ENCODE results near the gene LEF1.

The LEF1 gene

DNA sequence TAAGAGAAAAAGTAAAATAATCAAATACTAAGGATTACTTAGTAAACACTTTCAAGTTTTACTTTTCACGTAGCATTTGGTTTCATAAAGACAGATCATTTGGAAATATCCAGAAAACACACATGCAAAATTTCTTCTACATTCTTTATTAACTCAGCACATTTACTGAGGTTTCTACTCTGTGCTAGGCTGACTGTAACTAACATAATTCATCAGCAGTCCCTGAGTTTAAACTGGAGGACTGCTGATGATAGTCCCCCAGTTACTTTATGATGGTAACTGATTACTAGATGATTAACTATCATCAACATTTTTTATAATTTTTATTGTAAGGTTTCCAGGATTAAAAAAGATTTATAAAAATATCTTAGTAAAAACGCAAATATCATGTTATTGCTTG, 12.3 kb downstream of the LEF1 start:
- FAIRE-seq: no peak
- no peak for DNase-seq (ENCODE audit: insufficient read length, low spot score)
- TF ChIP-seq POLR2A (IDR thresholded peaks at IDR 0.05; ENCODE audit: low read depth, low read length): no peak
- no peak for TF ChIP-seq POU2F2 (IDR thresholded peaks at IDR 0.05; ENCODE audit: low read depth, low read length)
- no peak for TF ChIP-seq POLR2AphosphoS5 (IDR thresholded peaks at IDR 0.05; ENCODE audit: low read depth, low read length)
- TF ChIP-seq TAF1 (IDR thresholded peaks at IDR 0.05; ENCODE audit: low read depth, low read length): no peak
- no peak for TF ChIP-seq PAX5 (IDR thresholded peaks at IDR 0.05; ENCODE audit: insufficient read depth, low read length, severe bottlenecking)
- no peak for TF ChIP-seq SPI1 (IDR thresholded peaks at IDR 0.05; ENCODE audit: low read depth, low read length)

DNA sequence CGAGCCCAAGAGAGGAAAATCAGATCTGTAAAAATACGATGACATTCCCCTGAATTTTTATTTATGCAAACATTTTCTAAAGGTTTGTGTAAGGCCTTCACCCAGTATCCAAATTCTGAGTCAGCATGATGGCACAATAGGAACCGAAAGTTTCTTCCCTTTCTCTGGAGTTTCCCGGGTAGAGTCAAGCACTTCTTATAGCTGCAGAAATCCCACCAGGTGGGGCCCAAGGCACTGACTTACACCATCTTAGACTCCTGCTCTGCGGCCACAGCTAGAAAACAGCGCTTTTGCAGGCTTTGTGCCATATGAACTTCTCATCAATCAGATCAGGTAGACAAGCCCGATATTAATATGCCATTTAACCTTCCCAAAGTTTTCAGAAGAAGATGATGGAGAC, 13.4 kb downstream of the LEF1 start:
- DNase-seq (ENCODE audit: insufficient read length, low spot score) (no peak), FAIRE-seq (no peak)
- TF ChIP-seq POLR2AphosphoS5 (IDR thresholded peaks at IDR 0.05; ENCODE audit: low read depth, low read length): no peak
- no peak for TF ChIP-seq POLR2A (IDR thresholded peaks at IDR 0.05; ENCODE audit: low read depth, low read length)
- no peak for TF ChIP-seq POU2F2 (IDR thresholded peaks at IDR 0.05; ENCODE audit: low read depth, low read length)
- no peak for TF ChIP-seq SPI1 (IDR thresholded peaks at IDR 0.05; ENCODE audit: low read depth, low read length)
- TF ChIP-seq PAX5 (IDR thresholded peaks at IDR 0.05; ENCODE audit: insufficient read depth, low read length, severe bottlenecking): no peak

DNA sequence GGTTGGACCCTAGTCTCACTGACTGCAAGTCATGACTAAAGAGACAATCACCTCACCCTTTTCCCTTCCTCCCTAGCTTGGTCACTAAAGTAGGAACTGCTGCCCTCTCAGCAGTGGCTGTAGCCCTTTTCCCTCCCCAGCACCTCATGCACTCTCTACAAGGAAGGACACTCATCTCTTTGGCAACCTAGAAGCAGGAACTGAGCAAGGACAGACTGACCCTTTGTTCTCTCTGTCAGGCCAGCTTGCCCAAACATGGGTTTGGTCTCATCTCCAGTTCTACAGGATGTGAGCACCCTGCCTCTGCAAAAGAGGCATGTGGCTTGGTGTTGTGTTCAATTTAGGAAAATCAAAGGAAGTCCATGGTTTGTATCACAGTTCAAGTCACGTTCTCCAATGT, 15.8 kb downstream of the LEF1 start:
- TF ChIP-seq TAF1 (IDR thresholded peaks at IDR 0.05; ENCODE audit: low read depth, low read length) (no peak), SPI1 (IDR thresholded peaks at IDR 0.05; ENCODE audit: low read depth, low read length) (no peak), PAX5 (IDR thresholded peaks at IDR 0.05; ENCODE audit: insufficient read depth, low read length, severe bottlenecking) (no peak), POLR2A (IDR thresholded peaks at IDR 0.05; ENCODE audit: low read depth, low read length) (no peak), POLR2AphosphoS5 (IDR thresholded peaks at IDR 0.05; ENCODE audit: low read depth, low read length) (no peak), POU2F2 (IDR thresholded peaks at IDR 0.05; ENCODE audit: low read depth, low read length) (no peak)
- DNase-seq (ENCODE audit: insufficient read length, low spot score): no peak
- no peak for FAIRE-seq

DNA sequence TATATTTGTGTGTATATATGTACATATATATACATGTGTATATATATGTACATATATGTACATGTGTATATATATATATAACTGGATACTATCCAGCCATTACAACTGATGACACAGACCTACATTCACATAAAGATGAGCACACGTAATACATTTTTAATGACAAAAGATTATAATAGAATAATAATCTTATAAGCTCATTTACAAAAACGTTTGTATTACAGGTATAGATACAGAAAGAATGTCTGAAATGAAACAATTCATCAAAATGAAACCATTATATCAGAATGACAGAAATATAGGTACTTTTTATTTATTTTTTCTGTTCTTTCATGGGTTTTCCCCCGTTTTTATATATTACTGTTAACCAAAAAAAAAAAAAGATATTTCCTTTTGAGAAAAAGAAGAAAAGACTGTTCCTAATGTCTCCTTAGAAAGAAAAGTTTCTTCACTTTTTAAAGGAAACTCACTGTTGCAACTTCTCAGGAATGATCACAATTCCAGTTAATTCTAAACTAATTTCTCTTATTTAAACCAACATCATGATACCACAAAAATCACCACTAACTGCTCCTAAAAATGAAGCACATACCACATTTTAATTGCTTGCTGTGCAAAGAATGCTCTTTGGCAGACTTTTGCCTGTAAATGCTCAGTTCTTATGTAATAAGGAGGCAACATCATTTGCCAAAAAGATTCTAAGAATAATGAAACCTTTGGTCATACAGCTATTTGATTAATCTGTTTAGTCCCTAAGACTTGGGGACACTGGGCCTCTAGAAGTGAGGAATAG, 18.9 kb downstream of the LEF1 start:
- TF ChIP-seq PAX5 (IDR thresholded peaks at IDR 0.05; ENCODE audit: insufficient read depth, low read length, severe bottlenecking): no peak
- TF ChIP-seq POU2F2 (IDR thresholded peaks at IDR 0.05; ENCODE audit: low read depth, low read length): no peak
- TF ChIP-seq POLR2A (IDR thresholded peaks at IDR 0.05; ENCODE audit: low read depth, low read length): no peak
- TF ChIP-seq POLR2AphosphoS5 (IDR thresholded peaks at IDR 0.05; ENCODE audit: low read depth, low read length): no peak
- TF ChIP-seq SPI1 (IDR thresholded peaks at IDR 0.05; ENCODE audit: low read depth, low read length): no peak
- TF ChIP-seq TAF1 (IDR thresholded peaks at IDR 0.05; ENCODE audit: low read depth, low read length): no peak
- no peak for FAIRE-seq
- DNase-seq (ENCODE audit: insufficient read length, low spot score): no peak

DNA sequence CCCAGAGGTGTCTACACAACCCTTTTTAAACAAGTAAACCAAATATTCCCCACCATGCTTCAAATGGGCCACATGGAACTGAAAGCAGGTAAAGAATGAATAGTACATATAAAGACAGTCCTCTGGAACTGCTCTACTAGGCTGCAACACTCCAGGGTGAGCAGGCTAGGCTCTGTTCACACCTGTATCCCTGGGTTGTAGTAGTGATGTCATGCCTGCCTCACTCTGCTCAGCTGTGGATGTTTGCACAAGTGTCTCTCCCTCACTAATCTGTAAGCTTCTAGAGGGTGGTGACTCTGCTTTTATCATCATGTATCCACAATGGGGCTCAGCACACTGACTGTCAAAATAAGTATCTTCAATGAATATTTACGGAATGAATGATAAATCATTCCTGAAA, 20.4 kb downstream of the LEF1 start:
- no peak for FAIRE-seq
- no peak for TF ChIP-seq PAX5 (IDR thresholded peaks at IDR 0.05; ENCODE audit: insufficient read depth, low read length, severe bottlenecking)
- no peak for TF ChIP-seq POLR2A (IDR thresholded peaks at IDR 0.05; ENCODE audit: low read depth, low read length)
- TF ChIP-seq POU2F2 (IDR thresholded peaks at IDR 0.05; ENCODE audit: low read depth, low read length): no peak
- TF ChIP-seq POLR2AphosphoS5 (IDR thresholded peaks at IDR 0.05; ENCODE audit: low read depth, low read length): no peak
- no peak for TF ChIP-seq SPI1 (IDR thresholded peaks at IDR 0.05; ENCODE audit: low read depth, low read length)
- TF ChIP-seq TAF1 (IDR thresholded peaks at IDR 0.05; ENCODE audit: low read depth, low read length): no peak
- DNase-seq (ENCODE audit: insufficient read length, low spot score): no peak

DNA sequence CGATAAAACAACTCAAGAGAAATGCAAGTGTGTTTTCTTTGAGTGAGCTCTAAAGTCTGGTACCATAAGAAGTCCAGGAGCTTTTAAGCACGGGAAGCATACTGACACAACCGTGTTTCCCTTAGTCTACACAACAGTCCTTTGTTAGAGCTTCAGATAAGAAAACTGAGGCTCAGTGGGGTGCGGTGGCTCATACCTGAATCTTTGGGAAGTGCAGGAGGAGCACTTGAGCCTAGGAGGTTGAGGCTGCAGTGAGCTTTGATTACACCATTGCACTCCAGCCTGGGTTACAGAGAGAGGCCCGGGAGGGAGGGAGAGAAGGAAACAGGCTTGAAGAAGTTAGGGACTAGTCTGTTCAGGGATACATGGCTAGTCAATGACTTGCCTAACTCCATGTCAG, 21.9 kb downstream of the LEF1 start:
- TF ChIP-seq TAF1 (IDR thresholded peaks at IDR 0.05; ENCODE audit: low read depth, low read length): no peak
- no peak for TF ChIP-seq POLR2AphosphoS5 (IDR thresholded peaks at IDR 0.05; ENCODE audit: low read depth, low read length)
- no peak for TF ChIP-seq SPI1 (IDR thresholded peaks at IDR 0.05; ENCODE audit: low read depth, low read length)
- no peak for TF ChIP-seq POU2F2 (IDR thresholded peaks at IDR 0.05; ENCODE audit: low read depth, low read length)
- TF ChIP-seq POLR2A (IDR thresholded peaks at IDR 0.05; ENCODE audit: low read depth, low read length): no peak
- TF ChIP-seq PAX5 (IDR thresholded peaks at IDR 0.05; ENCODE audit: insufficient read depth, low read length, severe bottlenecking): no peak
- DNase-seq (ENCODE audit: insufficient read length, low spot score): no peak
- no peak for FAIRE-seq

DNA sequence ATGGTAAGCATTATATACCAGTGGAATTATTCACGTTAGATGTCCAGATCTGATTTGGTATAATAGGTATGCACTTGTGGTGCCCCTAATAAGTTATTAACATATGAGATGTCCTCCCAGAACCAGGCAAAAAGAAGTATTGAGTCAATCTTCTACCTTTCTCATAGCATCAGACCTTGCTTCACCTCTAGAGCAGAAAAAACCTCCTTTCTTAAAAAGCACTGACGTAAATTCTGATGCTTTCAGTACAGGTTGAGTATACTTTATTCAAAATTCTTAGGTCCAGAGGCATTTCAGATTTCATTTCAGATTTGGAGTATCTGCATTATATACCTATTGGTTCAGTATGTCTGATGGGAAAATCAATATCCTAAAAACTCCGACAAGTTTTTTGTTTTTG, 22.4 kb downstream of the LEF1 start:
- FAIRE-seq (no peak), DNase-seq (ENCODE audit: insufficient read length, low spot score) (no peak)
- TF ChIP-seq PAX5 (IDR thresholded peaks at IDR 0.05; ENCODE audit: insufficient read depth, low read length, severe bottlenecking): no peak
- TF ChIP-seq TAF1 (IDR thresholded peaks at IDR 0.05; ENCODE audit: low read depth, low read length): no peak
- no peak for TF ChIP-seq POLR2AphosphoS5 (IDR thresholded peaks at IDR 0.05; ENCODE audit: low read depth, low read length)
- TF ChIP-seq POU2F2 (IDR thresholded peaks at IDR 0.05; ENCODE audit: low read depth, low read length): no peak
- TF ChIP-seq POLR2A (IDR thresholded peaks at IDR 0.05; ENCODE audit: low read depth, low read length): no peak
- no peak for TF ChIP-seq SPI1 (IDR thresholded peaks at IDR 0.05; ENCODE audit: low read depth, low read length)

DNA sequence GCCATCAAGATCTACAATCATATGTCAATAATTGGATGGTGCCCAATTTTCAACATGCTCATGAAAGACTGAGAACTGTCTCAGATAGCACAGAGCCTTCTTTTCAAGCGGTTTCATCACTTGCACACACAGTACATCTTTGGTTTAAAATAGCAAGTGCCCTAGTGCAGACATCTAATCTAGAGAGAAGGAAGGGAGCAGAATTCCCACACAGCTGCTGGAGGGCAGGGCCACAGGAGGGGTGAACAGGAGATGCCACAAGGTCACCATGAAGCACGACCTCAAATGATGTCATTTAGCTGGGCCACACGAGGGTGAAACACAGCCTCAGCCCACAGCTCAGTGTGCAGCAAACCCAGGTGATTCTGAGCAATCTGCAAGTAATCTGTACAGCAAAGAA, 24.3 kb downstream of the LEF1 start:
- FAIRE-seq: no peak
- no peak for DNase-seq (ENCODE audit: insufficient read length, low spot score)
- TF ChIP-seq PAX5 (IDR thresholded peaks at IDR 0.05; ENCODE audit: insufficient read depth, low read length, severe bottlenecking) (no peak), POLR2AphosphoS5 (IDR thresholded peaks at IDR 0.05; ENCODE audit: low read depth, low read length) (no peak), SPI1 (IDR thresholded peaks at IDR 0.05; ENCODE audit: low read depth, low read length) (no peak), TAF1 (IDR thresholded peaks at IDR 0.05; ENCODE audit: low read depth, low read length) (no peak), POLR2A (IDR thresholded peaks at IDR 0.05; ENCODE audit: low read depth, low read length) (no peak), POU2F2 (IDR thresholded peaks at IDR 0.05; ENCODE audit: low read depth, low read length) (no peak)

DNA sequence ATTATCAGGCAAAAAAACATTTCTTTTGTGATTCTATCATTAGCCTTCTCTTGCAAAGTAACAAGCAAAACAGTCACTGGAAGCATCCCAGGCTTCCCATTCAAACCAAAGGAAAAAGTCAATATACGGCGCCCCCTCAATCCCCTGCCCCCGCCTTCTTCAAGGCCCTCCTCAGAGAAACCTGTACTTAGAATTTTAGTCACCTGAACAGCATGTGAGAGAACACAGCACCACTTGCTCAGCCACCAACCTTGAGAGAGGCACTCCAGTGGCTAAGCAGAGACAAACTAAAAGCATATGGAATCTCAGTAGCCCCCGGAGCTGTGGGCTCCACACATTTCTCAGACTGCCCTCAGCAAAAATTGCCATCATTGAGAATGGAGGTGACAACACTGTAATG, 25.2 kb downstream of the LEF1 start:
- FAIRE-seq (no peak), DNase-seq (ENCODE audit: insufficient read length, low spot score) (no peak)
- TF ChIP-seq POLR2AphosphoS5 (IDR thresholded peaks at IDR 0.05; ENCODE audit: low read depth, low read length): no peak
- no peak for TF ChIP-seq PAX5 (IDR thresholded peaks at IDR 0.05; ENCODE audit: insufficient read depth, low read length, severe bottlenecking)
- no peak for TF ChIP-seq POLR2A (IDR thresholded peaks at IDR 0.05; ENCODE audit: low read depth, low read length)
- no peak for TF ChIP-seq TAF1 (IDR thresholded peaks at IDR 0.05; ENCODE audit: low read depth, low read length)
- TF ChIP-seq SPI1 (IDR thresholded peaks at IDR 0.05; ENCODE audit: low read depth, low read length): no peak
- TF ChIP-seq POU2F2 (IDR thresholded peaks at IDR 0.05; ENCODE audit: low read depth, low read length): no peak
